GM18870 (cell line): ENCODE results near the gene KIRREL3.

ENCODE experiments used
- ATAC-seq: cut with Tn5 transposase; IDR thresholded peaks from one replicate; pipeline ENCODE4 v1.9.1; 2021; ENCODE audit warnings: moderate library complexity; ENCODE audit not compliant: unreplicated experiment

KIRREL3 gene

GRCh38 chr11:126746443-126746842 is 254.1 kb downstream of the KIRREL3 start:
- ATAC-seq, result no peak

GRCh38 chr11:126744699-126745098 is 255.9 kb downstream of the KIRREL3 start:
- no peak for ATAC-seq

- ATAC-seq, result no peak
These were observed 256.9 kb downstream of the KIRREL3 start for GRCh38 chr11:126743628-126744027.

DNA sequence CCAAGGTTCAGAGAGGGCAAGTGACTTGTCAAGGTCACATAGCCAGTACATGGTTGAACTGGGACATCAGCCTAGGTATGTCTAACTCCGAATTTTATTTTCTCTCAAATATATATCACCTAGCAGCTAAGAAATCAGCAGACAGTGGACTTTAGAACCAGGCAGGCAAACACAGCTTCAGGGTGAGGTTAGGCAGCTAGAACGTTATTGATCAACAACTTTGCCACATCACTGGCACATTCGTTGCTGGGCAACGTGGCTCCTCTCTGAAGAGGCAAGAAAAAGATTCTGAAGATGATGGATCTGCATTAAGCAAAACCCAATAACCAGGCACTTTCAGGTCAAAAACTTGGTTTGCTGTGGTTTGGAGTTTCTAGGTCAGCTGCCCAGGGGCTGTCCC is 258.0 kb downstream of the KIRREL3 start:
- ATAC-seq, result no peak

GRCh38 chr11:126740846-126741245 is 259.7 kb downstream of the KIRREL3 start:
- no peak for ATAC-seq

GRCh38 chr11:126739499-126740145 is 260.9 kb downstream of the KIRREL3 start:
- no peak for ATAC-seq

DNA sequence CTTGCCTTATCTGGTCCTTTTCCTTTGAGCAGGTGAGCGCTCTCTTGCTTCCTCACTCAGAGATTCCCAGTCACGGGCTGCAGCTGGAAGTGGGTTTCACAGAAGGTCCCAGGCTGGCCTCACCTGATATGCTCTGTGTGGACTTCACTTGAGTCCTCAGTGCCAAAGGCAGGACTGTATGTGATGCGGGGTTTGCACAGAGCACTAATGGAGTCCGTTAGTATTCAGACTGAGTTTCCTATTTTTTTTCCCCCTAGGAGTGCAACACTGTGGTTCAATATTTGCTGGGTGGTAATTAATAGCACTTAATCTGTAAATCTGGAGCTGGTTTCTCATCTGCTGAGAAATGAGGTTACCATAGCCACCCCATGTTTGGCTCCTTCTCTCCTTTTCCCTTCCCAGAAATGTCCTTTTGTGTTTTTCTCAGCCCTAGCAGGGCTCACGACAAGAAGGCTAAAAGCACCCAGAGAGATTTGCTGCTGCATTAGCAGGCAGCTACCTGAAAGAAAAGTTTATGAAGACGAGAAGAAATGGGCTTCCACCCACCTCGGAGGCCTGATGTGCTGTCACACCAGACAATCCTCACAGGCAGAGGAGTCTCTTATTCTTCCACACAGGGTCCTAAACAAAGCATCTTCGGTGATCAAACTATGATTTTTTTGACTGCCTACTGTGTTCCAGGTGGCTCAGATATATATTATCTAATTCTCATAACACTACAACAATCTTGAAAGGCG is 262.1 kb downstream of the KIRREL3 start:
- ATAC-seq, result no peak

DNA sequence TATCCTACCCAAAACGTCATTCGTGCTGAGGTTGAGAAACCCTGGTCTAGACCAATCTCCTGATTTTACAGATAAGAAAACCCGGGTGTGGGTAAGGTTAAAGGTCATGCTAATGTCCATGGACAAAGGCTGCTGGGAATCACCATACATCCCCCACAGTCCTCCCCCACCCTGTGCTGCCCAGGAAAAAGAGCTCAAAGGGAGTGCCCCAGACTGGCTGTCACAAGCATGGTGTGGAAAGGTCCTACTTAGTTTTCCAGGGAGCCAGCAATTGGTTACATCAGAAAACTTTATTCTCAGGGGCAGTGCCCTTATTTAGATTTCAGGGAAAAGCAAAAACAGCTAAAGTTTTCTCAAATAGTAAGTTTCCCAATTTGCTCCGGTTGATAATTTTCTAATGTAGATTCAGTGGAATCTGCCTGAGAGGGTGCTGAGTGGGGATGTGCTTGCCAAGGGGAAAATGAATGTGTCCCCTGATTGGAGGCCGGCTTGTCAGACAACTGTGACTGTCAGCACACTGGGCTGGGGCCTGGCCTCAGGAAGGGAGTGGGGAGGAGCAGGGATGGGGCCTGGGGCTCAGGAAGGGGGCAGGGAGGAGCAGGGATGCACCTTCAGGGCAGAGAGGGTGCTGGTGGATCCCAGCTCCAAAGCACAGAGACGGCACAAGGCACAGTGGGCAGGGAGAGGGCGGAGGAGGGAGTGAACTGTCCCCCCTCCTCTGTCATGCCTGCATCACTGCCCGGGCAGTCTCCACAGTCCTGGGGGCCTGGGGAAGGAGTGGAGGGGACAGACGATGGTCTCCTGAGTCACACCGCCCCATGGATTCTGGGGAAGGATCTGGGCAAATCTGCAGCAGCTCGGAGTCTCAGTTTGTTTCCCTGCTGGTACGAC is 263.6 kb downstream of the KIRREL3 start:
- no peak for ATAC-seq

- ATAC-seq, result no peak
These were observed 265.8 kb downstream of the KIRREL3 start for GRCh38 chr11:126734752-126735151.

DNA sequence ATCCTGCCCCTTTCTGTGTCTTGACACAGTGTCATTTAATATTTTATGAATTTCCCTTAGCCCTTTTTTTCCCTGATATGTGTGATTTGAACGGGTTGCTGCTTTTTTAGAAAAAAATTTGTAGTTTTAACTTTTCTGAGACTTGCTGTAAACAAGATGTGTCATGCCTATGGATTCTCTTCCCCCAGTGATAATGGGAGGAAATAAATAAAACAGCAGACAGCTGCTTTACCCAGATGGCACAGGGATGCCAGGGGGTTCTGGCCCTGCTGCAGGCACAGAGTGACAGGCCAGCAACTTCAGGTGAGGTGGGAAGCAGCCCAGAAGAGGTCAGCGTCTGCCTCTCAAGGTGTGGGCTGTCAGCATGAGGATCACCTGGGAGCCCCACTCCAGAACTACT is 266.9 kb downstream of the KIRREL3 start:
- no peak for ATAC-seq

GRCh38 chr11:126732981-126733380 is 267.6 kb downstream of the KIRREL3 start:
- peak; percentile 77 for ATAC-seq

DNA sequence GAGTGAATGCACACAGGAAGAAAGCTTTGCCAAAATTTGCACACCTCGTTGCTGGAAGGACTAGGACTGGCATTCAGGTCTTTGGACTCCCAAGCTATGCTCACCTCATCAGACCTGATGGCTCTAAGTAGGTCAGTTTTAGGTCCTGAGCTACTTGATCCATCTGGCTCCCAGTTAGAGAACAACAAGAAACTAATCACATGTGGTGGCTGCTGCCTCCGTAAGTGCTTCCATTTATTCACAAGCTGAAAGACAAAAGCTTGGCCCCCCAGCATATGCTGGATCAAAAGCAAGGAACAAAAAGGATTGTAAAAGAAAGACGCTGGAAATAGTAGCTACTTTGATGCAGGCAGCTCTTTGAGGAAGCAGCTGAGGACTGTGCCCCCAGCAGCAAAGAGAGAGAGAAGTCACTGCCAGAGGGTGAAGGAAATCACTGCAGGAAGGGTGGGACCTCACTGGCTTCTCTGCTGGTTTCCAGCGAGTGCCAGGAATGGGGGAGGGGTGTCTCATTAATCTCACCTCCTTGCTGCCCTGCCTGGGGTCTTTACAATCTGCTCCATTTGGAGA is 268.9 kb downstream of the KIRREL3 start:
- no peak for ATAC-seq

GRCh38 chr11:126727381-126727780 is 273.2 kb downstream of the KIRREL3 start:
- no peak for ATAC-seq

- no peak for ATAC-seq
These were observed 275.0 kb downstream of the KIRREL3 start for GRCh38 chr11:126725521-126725920.

GRCh38 chr11:126725043-126725442 is 275.5 kb downstream of the KIRREL3 start:
- ATAC-seq, result no peak

DNA sequence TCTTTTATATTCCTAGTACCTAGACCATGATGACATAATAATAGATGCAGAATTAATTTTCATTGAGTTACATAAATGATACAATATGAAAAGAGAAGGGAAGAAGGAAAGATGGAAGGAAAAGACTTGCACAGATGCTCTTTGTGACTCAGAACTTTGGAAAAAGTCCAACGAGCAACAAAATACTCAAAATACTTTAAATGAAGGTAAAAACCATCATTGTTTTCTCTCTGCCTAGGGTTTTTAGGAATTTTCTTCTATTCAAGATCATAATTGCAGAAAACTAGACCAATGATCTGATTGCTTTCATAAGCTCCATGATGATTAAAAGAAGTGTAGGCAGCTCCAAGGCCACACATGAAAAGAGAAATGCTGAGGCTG is 276.9 kb downstream of the KIRREL3 start:
- ATAC-seq, result no peak

DNA sequence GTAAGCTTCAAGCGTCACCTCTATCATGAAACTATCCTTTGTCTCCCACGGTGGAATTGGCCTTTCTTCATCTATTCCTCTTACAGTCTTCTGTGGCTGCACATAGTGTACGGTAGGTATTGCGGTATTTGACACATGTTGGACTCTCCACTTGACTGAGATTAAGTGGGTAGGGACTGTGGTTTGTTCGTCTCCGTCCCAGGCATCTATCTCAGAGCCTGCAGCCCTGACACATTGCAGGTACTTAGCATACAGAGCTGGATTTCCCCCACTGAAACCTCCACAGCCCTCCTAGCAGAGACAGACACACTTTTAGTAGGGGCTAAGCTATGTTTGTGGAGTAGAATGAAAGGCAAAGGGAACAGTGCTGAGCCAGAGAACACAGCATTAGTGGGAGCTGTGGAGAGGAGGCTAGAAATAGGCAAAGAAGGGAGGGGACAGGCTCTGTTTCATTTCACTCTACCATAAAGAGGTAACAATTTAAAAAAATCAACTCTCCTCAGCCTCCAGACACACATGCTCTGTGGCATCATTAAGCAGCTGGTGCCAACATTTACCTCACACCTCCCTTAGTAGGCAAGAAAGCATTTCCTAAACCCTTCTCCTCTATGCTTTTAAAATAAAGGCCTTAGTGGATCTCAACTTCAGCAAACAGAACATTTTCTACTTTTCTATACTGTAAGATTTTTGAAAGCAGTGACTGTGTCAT is 277.5 kb downstream of the KIRREL3 start:
- no peak for ATAC-seq

- no peak for ATAC-seq
These were observed 278.4 kb downstream of the KIRREL3 start for GRCh38 chr11:126722006-126722736.

- ATAC-seq, result no peak
These were observed 279.9 kb downstream of the KIRREL3 start for GRCh38 chr11:126720539-126721235.
